ENCODE results near the gene PSMA6.
"Not testable (repeated sequence)": the region's sequence is repeated elsewhere in the genome, so short reads cannot be mapped to it uniquely, and the experiment has no call there.

Gene PSMA6

DNA sequence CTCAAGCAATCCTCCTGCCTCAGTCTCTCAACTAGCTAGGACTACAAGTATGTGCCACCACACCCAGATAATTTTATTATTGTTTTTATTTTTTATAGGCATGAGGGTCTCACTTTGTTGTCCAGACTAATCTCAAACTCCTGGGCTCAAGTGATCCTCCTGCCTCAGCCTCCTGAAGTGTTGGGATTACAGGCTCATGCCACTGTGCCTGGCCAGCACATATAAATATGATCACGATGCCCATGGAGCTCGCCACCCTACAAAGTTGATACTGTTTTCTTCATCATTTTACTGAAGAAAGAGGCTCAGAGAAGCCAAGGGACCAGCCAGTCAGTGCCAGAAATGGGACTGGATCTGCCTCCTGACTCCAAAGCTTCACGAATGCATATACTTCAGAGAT is 59.3 kb downstream of the PSMA6 start:
- Mint-ChIP-seq H3K27me3 (peaks cover 5% of the 10 kb centered on the region), H3K27ac (no peak overlapping the region), H3K4me3 (no peak overlapping the region), H3K4me1 (peaks cover 10% of the 10 kb centered on the region), H3K9me3 (no peaks in the 10 kb centered on the region), H3K36me3 (no peaks in the 10 kb centered on the region)
- no peak for DNase-seq (ENCODE audit: low spot score in 2 of 2)
- ATAC-seq (ENCODE audit: low read depth) = no peak

- Mint-ChIP-seq H3K27me3 (peaks cover 5% of the 10 kb centered on the region), H3K36me3 (no peaks in the 10 kb centered on the region), H3K9me3 (no peaks in the 10 kb centered on the region), H3K4me3 (no peak overlapping the region), H3K27ac (no peak overlapping the region), H3K4me1 (peaks cover 10% of the 10 kb centered on the region)
- ATAC-seq (ENCODE audit: low read depth) = no peak
- DNase-seq (ENCODE audit: low spot score in 2 of 2) = no peak
Measured at GRCh38 chr14:35351897-35352273, 59.7 kb downstream of the PSMA6 start.

DNA sequence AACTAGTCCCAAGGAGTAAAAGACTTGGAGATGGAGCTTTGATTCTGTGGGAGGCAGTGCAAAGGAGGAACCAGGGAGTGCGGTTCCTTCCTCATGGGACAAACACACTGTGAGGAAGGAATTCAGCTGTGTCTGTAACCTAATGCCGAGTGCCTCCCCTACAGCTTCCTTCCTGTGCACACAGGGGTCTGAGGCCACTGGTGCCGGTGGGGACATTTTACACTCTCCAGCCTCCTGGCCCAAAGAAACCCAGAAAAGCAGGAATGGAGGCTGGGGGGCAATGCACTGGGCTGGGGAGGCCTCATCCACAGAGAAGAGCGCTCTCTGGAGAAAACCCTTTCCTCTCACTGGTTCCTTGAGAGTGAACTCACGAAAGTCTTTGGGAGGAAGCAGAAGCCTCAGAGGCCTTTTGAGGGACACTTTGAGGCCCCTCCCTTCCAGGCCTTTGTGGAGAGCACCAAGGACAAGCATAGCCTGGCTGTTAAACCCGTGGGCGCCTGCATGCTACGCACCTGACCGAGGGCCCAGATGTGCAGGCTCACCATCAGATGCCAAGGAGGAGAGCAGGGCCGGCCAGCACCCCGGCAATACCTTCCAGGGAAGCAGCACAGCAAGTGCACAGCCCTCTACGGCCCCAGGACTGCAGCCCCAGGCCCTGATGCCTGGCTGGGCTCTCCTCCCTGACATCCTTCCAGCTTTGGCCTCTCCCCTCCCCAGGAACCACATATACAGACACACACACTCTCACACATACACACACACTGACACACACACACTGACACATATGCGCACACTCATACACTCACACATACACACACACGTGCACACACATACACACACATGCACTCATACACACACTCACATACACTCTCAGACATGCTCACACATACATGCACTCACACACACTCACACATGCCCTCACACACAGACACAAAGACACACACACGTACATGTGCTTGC is 60.4 kb downstream of the PSMA6 start:
- DNase-seq (ENCODE audit: low spot score in 2 of 2) (no peak), ATAC-seq (ENCODE audit: low read depth) (no peak)
- Mint-ChIP-seq H3K9me3 (no peaks in the 10 kb centered on the region), H3K4me1 (peaks cover 10% of the 10 kb centered on the region), H3K27ac (no peak overlapping the region), H3K36me3 (no peaks in the 10 kb centered on the region), H3K27me3 (peaks cover 5% of the 10 kb centered on the region), H3K4me3 (no peak overlapping the region)

DNA sequence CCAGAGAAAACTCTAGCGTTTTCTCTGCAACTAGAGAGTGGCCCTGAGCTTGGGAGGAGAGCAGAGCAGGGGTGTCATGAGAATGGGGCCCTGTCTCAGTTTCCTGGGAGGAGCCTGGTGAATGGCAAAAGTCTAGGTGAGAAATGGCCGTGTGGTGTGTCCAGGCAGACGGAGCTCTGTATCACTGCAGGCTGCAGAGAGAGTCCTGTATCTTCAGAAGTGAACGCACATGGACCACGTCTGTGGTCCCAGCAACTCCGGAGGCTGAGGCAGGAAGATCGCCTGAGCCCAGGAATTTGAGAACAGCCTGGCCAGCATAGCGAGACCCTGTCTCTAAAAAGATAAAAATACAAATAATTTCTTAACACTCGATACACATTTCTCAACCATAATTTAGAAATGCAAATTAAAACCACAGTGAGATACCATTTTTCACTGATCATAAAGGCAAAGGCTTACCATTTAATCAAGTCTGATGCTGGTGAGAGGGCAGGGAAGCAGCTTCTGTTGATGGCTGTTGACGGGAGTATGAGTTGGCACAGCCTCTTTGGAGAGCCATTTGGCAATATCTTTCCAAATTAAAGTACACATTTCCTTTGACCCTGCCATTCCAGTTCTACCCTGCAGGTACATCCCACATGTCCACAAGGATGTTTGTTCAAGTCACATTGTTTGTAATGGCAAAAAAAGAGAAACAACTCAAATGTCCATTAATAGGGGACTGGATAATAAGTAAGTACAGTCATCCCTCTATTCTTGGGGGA is 61.4 kb downstream of the PSMA6 start:
- H3K4me3 Mint-ChIP-seq = no peak overlapping the region
- ATAC-seq (ENCODE audit: low read depth) (no peak), DNase-seq (ENCODE audit: low spot score in 2 of 2) (no peak)
- H3K27ac Mint-ChIP-seq = no peak overlapping the region
- H3K36me3 Mint-ChIP-seq = no peaks in the 10 kb centered on the region
- H3K4me1 Mint-ChIP-seq = peaks cover 7% of the 10 kb centered on the region
- H3K9me3 Mint-ChIP-seq = no peaks in the 10 kb centered on the region
- peaks cover 5% of the 10 kb centered on the region for H3K27me3 Mint-ChIP-seq

DNA sequence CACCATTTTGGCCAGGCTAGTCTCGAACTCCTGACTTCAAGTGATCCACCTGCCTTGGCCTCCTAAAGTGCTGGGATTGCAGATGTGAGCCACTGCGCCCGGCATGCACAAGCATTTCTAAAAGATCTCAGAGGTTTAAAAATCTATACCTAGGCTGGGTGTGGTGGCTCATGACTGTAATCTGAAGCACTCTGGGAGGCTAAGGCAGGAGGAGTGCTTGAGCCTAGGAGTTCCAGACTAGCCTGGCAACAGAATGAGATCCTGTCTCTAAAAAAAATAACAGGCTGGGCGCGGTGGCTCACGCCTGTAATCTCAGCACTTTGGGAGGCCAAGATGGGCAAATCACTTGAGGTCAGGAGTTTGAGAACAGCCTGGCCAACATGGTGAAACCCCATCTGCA is 63.1 kb downstream of the PSMA6 start:
- not testable (repeated sequence) for H3K4me1 Mint-ChIP-seq; H3K9me3 Mint-ChIP-seq; ATAC-seq (ENCODE audit: low read depth); H3K4me3 Mint-ChIP-seq; H3K27ac Mint-ChIP-seq; H3K36me3 Mint-ChIP-seq; DNase-seq (ENCODE audit: low spot score in 2 of 2); H3K27me3 Mint-ChIP-seq

DNA sequence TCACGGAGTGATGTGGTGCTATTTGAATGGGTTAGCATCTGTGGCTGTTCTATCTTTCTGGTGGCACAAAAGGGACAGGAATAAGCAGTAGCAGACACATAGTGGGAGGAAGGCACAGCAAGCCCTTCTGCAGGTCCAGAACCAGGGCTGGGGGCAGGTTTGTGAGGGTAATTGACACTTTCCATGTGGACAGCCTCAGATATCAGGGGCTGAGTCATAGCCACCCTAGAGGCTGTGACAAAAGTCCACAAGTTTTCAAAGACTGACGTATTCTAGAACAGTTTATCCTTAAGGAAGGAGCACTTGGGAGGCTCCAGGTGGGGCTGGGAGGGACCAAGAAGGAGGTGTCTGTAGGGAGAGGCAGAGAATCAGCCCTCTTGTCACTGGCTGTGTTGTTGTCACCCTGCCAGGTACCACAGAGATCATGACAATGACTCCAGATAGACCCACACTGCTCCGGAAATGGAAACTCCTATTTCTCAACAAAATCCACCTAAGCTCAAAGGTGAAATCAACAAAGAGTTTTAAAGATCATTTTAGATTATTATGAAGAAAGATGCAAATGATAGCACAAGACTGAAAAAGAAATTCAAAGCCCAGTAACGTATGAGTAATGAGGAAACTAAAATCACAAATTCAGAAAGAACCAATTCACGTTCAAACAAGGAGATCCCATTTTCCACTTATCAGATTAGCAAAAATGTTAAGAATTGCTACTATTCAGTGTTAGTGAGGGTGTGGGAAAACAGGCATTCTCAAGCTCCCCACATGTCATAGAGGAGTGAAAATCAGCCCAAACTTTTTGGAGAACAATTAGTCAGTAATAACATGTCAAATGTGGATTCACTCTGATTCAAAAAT is 64.0 kb downstream of the PSMA6 start:
- Mint-ChIP-seq H3K27me3 (peaks cover 3% of the 10 kb centered on the region), H3K27ac (no peak overlapping the region), H3K4me3 (no peak overlapping the region), H3K36me3 (no peaks in the 10 kb centered on the region), H3K4me1 (peaks cover 7% of the 10 kb centered on the region), H3K9me3 (no peaks in the 10 kb centered on the region)
- DNase-seq (ENCODE audit: low spot score in 2 of 2) (no peak), ATAC-seq (ENCODE audit: low read depth) (no peak)

DNA sequence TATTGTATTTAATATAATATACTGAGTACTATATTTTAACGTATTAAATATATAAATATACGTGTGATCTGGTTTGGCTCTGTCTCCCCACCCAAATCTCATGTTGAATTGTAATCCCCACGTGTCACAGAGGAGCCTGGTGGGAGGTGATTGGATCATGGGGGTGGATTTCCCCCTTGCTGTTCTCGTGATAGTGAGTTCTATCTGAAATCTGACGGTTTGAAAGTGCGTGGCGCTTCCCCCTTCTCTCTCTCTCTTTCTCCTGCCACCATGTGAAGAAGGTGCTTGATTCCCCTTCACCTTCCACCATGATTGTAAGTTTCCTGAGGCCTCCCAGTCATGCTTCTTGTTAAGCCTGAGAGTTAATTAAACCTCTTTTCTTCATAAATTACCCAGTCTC is 67.5 kb downstream of the PSMA6 start:
- not testable (repeated sequence) for H3K27me3 Mint-ChIP-seq; H3K4me3 Mint-ChIP-seq; H3K9me3 Mint-ChIP-seq; DNase-seq (ENCODE audit: low spot score in 2 of 2); H3K4me1 Mint-ChIP-seq; H3K27ac Mint-ChIP-seq; H3K36me3 Mint-ChIP-seq; ATAC-seq (ENCODE audit: low read depth)

DNA sequence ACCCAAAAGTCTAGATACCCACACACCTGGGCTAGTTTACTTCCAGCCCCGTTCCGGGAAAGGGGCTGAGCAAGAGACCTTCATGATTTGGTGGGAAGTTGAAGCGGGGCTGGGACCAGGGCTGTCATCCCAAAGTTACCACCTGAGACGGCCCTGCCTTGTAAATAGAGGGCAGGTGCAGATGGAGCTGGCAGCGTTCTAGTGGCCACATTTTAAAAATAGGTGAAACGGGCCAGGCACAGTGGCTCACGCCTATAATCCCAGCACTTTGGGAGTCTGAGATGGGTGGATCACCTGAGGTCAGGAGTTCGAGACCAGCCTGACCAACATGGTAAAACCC is 68.9 kb downstream of the PSMA6 start:
- no peaks in the 10 kb centered on the region for H3K4me1 Mint-ChIP-seq
- ATAC-seq (ENCODE audit: low read depth) = no peak
- H3K9me3 Mint-ChIP-seq = no peaks in the 10 kb centered on the region
- DNase-seq (ENCODE audit: low spot score in 2 of 2) = no peak
- no peak overlapping the region for H3K4me3 Mint-ChIP-seq
- H3K27ac Mint-ChIP-seq = no peak overlapping the region
- no peaks in the 10 kb centered on the region for H3K36me3 Mint-ChIP-seq
- no peaks in the 10 kb centered on the region for H3K27me3 Mint-ChIP-seq

DNA sequence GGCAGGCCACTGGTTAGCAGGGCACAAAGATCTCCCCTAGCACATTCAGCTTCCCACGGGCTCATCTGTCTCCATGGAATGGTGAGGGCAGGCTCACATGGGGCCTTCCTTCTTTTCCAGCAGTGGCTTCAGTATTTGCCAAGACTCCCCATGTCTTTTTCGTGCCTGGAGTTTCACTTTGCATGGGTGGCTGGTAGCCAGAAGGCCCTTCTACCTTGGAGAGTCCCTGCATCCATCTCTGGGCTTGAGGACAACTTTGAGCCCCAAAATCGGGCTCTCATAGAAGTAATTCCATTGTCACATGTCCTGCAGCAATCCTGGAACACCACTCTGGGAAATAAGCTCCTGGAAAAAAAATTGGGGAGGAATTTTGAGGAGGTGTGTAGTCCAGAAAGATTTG is 70.3 kb downstream of the PSMA6 start:
- DNase-seq (ENCODE audit: low spot score in 2 of 2) = no peak
- no peak overlapping the region for H3K27ac Mint-ChIP-seq
- no peaks in the 10 kb centered on the region for H3K27me3 Mint-ChIP-seq
- ATAC-seq (ENCODE audit: low read depth) = no peak
- H3K36me3 Mint-ChIP-seq = no peaks in the 10 kb centered on the region
- H3K9me3 Mint-ChIP-seq = no peaks in the 10 kb centered on the region
- H3K4me1 Mint-ChIP-seq = peaks cover 7% of the 10 kb centered on the region
- no peak overlapping the region for H3K4me3 Mint-ChIP-seq

DNA sequence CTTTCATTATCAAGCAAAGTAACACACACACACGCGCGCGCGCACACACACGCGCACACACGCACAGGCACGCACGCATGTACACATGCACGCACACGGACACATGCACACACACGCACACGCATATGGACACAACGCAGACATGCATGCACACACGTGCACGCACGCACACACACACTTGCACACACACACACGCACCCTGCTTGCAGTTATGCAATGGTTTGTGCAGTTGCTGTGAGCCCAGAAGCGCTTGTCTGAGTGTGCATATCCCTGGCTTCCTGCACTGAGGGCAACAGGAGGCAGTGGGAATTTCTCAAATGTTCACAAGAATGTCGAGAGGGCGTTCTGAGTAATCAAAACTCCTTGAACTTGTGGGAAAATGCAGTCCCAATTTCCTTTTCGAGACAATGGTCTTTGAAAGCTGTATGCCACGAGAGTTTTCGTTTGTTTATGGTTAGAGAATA is 70.8 kb downstream of the PSMA6 start:
- ATAC-seq (ENCODE audit: low read depth) = no peak
- H3K27me3 Mint-ChIP-seq = no peaks in the 10 kb centered on the region
- H3K27ac Mint-ChIP-seq = no peak overlapping the region
- H3K36me3 Mint-ChIP-seq = no peaks in the 10 kb centered on the region
- H3K9me3 Mint-ChIP-seq = no peaks in the 10 kb centered on the region
- no peak overlapping the region for H3K4me3 Mint-ChIP-seq
- no peak for DNase-seq (ENCODE audit: low spot score in 2 of 2)
- H3K4me1 Mint-ChIP-seq = peaks cover 10% of the 10 kb centered on the region

GRCh38 chr14:35365130-35366055 is 73.2 kb downstream of the PSMA6 start:
- Mint-ChIP-seq H3K27ac (no peak overlapping the region), H3K9me3 (no peaks in the 10 kb centered on the region), H3K36me3 (no peaks in the 10 kb centered on the region), H3K4me1 (peaks cover 14% of the 10 kb centered on the region), H3K27me3 (no peaks in the 10 kb centered on the region), H3K4me3 (no peak overlapping the region)
- DNase-seq (ENCODE audit: low spot score in 2 of 2) = no peak
- no peak for ATAC-seq (ENCODE audit: low read depth)

GRCh38 chr14:35366056-35366451 is 73.9 kb downstream of the PSMA6 start:
- ATAC-seq (ENCODE audit: low read depth) (no peak), DNase-seq (ENCODE audit: low spot score in 2 of 2) (no peak)
- no peak overlapping the region for H3K27ac Mint-ChIP-seq
- H3K9me3 Mint-ChIP-seq = peaks cover 2% of the 10 kb centered on the region
- no peaks in the 10 kb centered on the region for H3K27me3 Mint-ChIP-seq
- no peaks in the 10 kb centered on the region for H3K36me3 Mint-ChIP-seq
- no peak overlapping the region for H3K4me3 Mint-ChIP-seq
- peaks cover 14% of the 10 kb centered on the region for H3K4me1 Mint-ChIP-seq

- Mint-ChIP-seq H3K4me3 (no peak overlapping the region), H3K27ac (no peak overlapping the region), H3K36me3 (no peaks in the 10 kb centered on the region), H3K27me3 (no peaks in the 10 kb centered on the region), H3K9me3 (peaks cover 4% of the 10 kb centered on the region), H3K4me1 (peaks cover 14% of the 10 kb centered on the region)
- DNase-seq (ENCODE audit: low spot score in 2 of 2) = no peak
- ATAC-seq (ENCODE audit: low read depth) = no peak
Measured at GRCh38 chr14:35366521-35366976, 74.4 kb downstream of the PSMA6 start.

Measured in memory B cell (primary cell).